HUDEP-2 (cell line): Measurements from ENCODE around the gene EFCAB6.

ENCODE experiments used
- DNase-seq, 76 experiments: peaks; one replicate each; lab custom pipeline; 2025; ENCODE audit not compliant: unreplicated experiment in 76 of 76; lab: John Stamatoyannopoulos, UW

EFCAB6 gene

GRCh38 chr22:43830931-43831560 is 18.9 kb upstream of the EFCAB6 start:
- no peak for DNase-seq

GRCh38 chr22:43829904-43830851 is 18.1 kb upstream of the EFCAB6 start:
- DNase-seq = no peak

- DNase-seq = no peak
These were observed 17.1 kb upstream of the EFCAB6 start for GRCh38 chr22:43828998-43829782.

GRCh38 chr22:43828725-43828997 is 16.6 kb upstream of the EFCAB6 start:
- DNase-seq = no peak

GRCh38 chr22:43827926-43828724 is 16.0 kb upstream of the EFCAB6 start:
- DNase-seq = no peak

- no peak for DNase-seq
These were observed 15.1 kb upstream of the EFCAB6 start for GRCh38 chr22:43827003-43827735.

GRCh38 chr22:43826142-43827002 is 14.3 kb upstream of the EFCAB6 start:
- peak in 1 of 76 experiments; percentile 2 for DNase-seq

- no peak for DNase-seq
These were observed 13.5 kb upstream of the EFCAB6 start for GRCh38 chr22:43825651-43826050.

- no peak for DNase-seq
These were observed 12.8 kb upstream of the EFCAB6 start for GRCh38 chr22:43824724-43825420.

GRCh38 chr22:43823911-43824665 is 12.0 kb upstream of the EFCAB6 start:
- DNase-seq = no peak

- DNase-seq = no peak
These were observed 11.3 kb upstream of the EFCAB6 start for GRCh38 chr22:43823353-43823908.

- DNase-seq = no peak
These were observed 9.7 kb upstream of the EFCAB6 start for GRCh38 chr22:43821606-43822425.

- DNase-seq = no peak
These were observed 8.7 kb upstream of the EFCAB6 start for GRCh38 chr22:43820651-43821305.

- DNase-seq = no peak
These were observed 8.0 kb upstream of the EFCAB6 start for GRCh38 chr22:43819931-43820640.

- DNase-seq = no peak
These were observed 7.4 kb upstream of the EFCAB6 start for GRCh38 chr22:43819421-43819921.
